Measurements from ENCODE around the gene NAA25.

Gene NAA25

GRCh38 chr12:111980598-111980997 lies 128.0 kb downstream of the NAA25 start:
- no peak for DNase-seq (ENCODE audit: low read depth in 4 of 4, low spot score in 1 of 4)

DNA sequence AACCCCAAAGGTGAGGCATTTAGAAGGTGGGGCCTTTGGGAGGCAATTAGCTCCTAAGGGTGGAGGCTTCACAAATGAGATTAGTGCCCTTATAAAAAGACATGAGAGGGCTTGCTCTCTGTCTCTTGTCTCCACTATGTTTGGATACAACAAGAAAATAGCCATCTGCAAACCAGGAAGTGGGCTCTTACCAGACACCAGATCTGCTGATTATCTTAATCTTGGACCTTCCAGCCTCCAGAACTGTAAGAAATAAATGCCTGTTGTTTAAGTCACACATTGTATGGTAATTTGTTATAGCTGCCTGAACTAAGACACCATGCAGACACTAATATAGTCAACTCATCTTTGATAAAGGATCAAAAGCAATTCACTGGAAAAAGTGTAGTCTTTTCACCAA lies 130.0 kb downstream of the NAA25 start:
- DNase-seq (ENCODE audit: low read depth in 4 of 4, low spot score in 1 of 4) = no peak

- no peak for DNase-seq (ENCODE audit: low read depth in 4 of 4, low spot score in 1 of 4)
Measured at GRCh38 chr12:111976860-111977259, 131.7 kb downstream of the NAA25 start.
